NCI-H524 (cell line): ENCODE measurements around the gene EPC1.
"Not testable (repeated sequence)": the region's sequence is repeated elsewhere in the genome, so short reads cannot be mapped to it uniquely, and the experiment has no call there.

Experiments
- DNase-seq, 2 experiments: peaks; one replicate each; lab custom pipeline; 2025; lab: John Stamatoyannopoulos, UW

Gene EPC1, protein sequence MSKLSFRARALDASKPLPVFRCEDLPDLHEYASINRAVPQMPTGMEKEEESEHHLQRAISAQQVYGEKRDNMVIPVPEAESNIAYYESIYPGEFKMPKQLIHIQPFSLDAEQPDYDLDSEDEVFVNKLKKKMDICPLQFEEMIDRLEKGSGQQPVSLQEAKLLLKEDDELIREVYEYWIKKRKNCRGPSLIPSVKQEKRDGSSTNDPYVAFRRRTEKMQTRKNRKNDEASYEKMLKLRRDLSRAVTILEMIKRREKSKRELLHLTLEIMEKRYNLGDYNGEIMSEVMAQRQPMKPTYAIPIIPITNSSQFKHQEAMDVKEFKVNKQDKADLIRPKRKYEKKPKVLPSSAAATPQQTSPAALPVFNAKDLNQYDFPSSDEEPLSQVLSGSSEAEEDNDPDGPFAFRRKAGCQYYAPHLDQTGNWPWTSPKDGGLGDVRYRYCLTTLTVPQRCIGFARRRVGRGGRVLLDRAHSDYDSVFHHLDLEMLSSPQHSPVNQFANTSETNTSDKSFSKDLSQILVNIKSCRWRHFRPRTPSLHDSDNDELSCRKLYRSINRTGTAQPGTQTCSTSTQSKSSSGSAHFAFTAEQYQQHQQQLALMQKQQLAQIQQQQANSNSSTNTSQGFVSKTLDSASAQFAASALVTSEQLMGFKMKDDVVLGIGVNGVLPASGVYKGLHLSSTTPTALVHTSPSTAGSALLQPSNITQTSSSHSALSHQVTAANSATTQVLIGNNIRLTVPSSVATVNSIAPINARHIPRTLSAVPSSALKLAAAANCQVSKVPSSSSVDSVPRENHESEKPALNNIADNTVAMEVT

DNA sequence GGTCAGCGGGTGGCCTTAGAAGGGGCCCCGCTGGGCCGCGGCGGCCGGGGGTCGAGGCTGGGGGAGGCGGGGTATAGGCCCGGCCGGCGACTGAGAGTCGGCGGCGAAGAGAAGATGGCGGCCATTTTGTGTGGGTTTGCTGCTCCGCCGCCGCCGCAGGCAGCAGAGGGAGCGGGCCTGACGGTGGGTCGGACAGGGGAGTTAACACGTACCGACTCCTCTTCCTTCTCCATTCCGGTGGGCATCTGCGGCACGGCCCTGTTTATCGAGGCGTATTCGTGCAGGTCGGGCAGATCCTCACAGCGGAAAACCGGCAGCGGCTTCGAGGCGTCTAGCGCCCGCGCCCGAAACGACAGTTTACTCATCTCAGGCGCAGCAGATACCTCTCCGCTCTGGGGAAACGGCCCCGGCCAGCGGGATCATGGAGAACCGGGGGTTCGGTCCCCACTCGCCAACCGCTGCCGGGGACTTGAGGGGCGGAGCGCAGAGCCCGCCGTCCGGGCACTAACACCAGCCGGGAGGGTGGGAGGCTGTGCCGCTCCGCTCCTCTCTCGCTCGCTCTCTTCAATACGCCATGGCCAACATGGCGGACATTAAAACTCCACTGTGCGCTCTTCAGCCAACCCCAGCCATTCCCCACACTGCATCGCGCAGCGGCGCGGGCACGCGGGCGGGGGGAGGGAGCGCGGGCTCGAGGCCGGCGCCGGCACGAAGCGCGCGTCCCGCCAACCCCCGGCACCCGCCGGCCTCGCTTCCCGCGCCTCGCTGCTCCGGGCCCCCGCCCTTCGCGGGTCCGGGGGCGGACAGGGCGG is at the start of gene EPC1:
Gene EPC1, minus strand, starts transcription at position 608 of the 812 bp plus-strand sequence. Its CDS starts 243 bp downstream, at position 365.
- DNase-seq = peak; percentile 32 to 65

DNA sequence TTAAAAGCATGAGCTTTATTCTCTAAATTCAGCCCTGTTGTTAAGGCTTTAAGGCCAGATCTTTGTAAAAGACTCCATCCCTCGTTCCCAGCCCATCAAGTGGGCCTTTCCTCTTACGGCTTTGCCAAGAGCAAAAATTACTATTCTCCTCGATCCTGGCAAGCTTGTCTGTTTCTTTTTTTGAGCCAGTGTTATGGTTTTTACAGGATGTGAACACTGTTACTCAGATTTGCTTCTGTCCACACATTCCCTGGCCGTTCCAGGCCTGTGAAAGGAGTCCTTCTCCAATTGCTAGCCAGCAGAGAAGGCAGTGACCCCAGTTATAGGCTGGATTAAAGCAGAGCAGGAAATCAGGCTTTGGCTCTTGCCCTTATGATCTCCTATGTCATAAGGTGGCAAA is 47.0 kb upstream of the EPC1 start:
- DNase-seq = no peak

- DNase-seq = not testable (repeated sequence)
These were observed 45.3 kb upstream of the EPC1 start for GRCh38 chr10:32392284-32392683.

- no peak for DNase-seq
These were observed 43.2 kb upstream of the EPC1 start for GRCh38 chr10:32390193-32390592.

DNA sequence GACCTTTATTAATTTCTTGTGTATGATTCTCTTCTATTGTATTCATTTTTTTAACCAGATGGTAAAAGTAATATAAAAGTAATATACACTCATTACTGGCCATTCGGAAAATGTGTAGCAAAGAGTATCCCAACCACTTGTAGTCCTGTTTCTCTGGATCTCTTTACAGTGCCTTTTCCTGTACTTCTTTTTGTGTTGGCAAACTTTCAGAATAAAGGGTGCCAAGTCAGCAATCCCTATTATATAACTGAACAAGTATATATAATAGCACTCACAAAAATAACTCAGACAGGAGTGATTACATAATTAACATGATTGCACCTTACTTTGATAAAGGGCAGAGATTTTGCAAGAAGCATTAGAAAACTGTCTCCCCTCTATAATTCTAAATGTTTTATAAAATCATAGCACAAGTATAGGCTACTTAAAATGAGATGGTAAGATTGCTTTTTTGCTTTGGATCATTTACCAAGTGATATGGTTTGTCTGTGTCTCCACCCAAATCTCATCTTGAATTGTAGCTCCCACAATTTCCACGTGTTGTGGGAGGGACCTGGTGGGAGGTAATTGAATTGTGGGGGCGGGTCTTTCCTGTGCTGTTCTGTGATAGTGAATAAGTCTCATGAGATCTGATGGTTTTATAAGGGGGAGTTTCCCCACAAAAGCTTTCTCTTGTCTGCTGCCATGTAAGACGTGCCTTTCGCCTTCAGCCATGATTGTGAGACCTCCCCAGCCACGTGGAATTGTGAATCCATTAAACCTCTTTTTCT is 41.5 kb upstream of the EPC1 start:
- no peak for DNase-seq

DNA sequence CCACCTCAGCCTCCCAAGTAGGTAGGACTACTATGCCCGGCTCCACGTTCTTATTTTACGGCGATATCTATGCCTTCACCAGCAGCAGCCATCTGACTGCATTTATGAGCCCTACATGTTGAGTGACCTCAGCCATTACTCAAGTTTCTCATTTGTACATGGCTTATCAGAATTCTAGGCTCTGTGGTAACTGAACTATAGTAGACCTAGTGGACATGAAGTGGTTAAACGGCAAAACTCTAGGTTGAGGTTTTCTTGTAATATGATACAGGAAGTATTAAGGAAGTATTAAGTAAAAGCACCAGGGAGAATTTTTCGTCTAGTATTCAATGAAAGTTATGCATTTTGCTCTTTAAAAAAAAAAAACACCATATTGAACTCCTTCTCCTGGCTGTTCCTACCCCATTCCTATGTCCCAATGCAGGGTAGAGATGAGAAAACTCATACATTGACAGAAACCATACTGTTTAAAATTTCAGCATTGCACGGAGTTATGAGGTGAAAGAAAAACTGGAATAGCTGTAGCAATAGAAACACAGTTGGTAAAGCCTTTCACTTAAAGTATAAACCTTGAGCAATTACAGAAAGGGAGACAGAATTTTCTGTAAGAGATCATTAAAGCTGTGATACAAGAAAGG is 39.8 kb upstream of the EPC1 start:
- no peak for DNase-seq

DNA sequence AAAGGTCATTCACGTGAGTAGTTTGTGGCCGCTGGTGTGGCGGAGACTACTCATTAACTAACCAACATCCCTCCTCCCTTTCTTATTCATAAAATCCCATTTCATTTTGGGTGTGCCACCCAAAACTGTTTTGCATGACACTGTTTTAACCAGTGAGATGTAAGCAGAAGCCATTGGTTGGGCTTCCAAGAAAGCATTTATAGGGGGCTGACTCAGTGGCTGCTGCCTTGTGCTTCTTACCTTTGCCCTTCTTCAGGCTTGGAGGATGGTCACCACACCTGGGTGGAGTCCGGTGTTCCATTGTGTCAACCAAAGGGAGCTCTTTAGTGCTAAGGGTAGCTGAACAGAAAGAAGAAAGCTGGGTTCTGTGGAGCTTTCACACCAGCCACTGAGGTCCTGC is 37.2 kb upstream of the EPC1 start:
- DNase-seq = no peak

DNA sequence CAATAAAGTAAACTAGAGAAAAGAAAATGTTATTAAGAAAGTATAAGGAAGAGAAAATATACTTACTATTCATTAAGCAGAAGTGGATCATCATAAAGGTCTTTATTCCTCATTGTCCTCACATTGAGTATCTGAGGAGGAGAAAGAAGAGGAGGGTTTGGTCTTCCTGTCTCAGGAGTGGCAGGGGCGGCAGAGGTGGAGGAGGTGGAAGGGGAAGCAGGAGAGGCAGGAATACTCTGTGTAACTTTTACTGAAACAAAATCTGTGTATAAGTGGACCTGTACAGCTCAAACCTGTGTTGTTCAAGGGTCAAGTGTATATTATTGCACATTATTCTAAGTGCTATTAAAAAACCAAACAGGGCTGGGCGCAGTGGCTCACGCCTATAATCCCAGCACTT is 34.2 kb upstream of the EPC1 start:
- no peak for DNase-seq

DNA sequence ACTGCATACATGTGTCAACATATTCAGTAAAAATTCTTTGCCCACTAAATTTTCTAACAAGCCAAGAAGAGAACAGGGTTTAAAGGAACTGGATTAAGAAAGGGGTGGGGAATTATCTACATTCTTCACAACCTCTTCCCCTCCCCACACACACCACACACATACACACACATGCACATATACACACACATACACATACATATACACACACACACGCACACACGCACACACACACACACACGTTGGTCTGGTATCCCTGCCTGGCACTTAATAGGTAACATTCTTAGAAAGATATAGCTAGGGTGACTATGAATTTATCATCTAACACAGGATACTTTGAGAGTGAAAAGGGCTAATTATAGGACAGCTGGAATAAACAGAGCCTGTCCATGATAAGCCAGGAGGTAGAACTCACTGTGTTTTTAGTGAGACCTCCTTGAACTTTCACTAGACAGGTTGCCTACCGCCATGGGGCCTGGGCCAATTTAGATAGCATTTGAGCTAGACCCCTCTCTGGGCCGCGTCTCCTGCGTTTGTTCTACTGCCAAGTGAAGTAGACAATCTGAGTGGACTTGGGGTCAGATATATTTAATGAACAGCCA is 33.1 kb upstream of the EPC1 start:
- DNase-seq = no peak

DNA sequence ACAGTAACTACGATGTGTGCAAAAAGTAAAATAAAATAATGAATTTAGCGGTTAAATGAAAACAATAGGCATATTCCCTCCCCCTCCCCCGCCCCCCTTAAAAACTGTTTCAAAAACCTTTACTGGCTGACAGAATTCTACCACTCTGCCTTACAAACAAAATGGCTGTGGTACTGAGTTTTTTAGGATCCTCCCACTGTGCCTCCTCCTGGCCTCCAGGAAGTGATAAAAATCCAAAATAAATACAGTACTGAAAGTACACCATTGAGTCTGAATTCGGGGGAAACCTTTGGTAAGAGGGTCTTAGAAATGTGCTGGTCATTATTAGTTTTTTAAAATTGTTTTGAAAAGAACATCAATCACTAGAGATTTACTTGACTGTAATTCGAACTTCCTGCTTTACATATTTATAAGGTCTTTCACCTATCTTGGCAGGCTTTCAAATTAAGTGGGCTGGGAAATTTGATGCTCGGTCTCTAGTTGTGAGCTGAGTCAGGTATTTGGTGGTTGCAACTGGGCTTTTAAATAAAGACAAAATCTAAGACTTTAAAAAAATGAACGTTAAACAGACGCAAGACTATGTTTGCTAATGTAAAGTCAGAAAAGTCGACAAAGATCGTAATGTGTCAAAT is 32.5 kb upstream of the EPC1 start:
- DNase-seq = peak; percentile 9 to 56

GRCh38 chr10:32378363-32379317 is 31.7 kb upstream of the EPC1 start:
- peak; percentile 68 to 76 for DNase-seq

DNA sequence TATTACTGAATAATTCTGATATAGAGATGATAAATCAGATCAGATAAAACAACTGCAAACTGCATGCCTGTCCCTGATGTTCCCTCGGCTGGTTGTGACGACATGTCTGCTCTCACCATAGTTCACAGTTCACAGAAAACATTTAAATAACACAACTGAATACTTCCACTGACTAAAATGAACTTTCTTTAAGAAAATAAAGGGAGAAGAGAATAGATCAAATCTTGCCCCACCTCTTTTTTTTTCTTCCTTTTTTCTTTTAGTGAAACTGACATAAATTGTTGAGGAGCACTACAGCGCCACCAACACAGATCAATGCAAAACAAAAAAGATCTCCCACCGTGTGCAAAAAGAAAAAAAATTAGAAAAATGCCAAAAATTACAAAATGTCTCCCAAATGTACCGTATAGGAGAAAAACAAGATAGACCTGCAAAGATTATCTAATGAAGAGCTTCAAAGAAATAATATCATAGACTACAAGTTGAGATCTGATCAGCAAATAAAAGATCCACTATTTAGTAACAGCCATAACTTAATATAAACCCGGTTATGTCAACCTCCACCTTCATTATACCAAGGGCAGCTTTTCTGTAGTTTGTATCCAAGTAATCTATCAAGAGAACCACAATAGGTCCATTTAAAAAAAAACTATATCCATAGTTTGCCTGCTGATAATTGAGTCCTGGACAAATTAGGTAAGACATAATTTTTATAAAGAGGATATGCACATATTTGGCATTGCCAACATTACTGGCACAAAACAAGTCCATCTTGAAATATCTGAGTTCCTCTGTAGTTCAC is 30.7 kb upstream of the EPC1 start:
- DNase-seq = peak; percentile 10 to 26

- DNase-seq = no peak
These were observed 29.8 kb upstream of the EPC1 start for GRCh38 chr10:32376771-32377170.

GRCh38 chr10:32376097-32376496 is 29.1 kb upstream of the EPC1 start:
- DNase-seq = peak in 1 of 2 experiments; percentile 0

GRCh38 chr10:32375631-32376030 is 28.7 kb upstream of the EPC1 start:
- no peak for DNase-seq

DNA sequence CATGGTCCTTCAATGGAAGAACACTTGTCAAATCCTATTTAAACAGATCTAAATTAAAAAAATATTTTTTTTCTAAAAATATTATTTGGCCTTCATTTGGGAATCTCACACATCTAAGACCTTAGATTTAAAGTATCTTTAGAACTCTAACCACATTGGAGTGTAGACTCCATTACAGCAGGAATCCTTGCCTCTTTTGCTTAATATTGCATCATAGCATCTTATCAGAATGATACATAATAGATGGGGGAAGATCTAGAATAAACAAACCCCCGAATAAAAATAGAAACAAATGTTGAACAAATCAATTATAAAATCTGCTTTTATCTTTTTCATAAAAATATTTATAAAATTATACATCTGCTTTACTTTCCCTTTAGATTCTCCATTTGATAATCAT is 27.6 kb upstream of the EPC1 start:
- DNase-seq = no peak

- DNase-seq = no peak
These were observed 26.5 kb upstream of the EPC1 start for GRCh38 chr10:32373496-32373895.

DNA sequence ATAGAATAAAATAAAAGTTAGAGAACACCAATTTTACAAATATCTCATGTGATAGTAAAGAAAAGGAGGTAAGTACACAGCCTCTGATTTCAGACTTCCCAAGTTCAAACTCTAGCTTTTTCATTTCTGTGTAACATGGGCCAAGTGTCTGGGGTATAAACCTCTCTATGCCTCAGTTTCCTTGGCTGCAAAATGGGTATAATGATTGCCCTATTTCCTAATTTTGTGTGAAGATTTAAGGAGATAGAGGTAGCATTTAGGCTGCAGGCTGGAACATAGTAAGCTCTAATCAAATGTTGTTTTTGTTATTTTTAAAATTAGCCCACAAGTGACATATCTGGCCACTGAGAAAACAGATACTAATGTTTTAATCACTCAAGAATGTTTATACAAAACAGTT is 26.1 kb upstream of the EPC1 start:
- DNase-seq = no peak
